Glutamatergic neuron (in vitro differentiated cells): ENCODE results near the gene TRAPPC13. TPM values are rescaled to one million over a fixed set of nuclear protein-coding genes. Genes with fewer than 3 reads are reported as not detected.
"Not testable (repeated sequence)": the region's sequence is repeated elsewhere in the genome, so short reads cannot be mapped to it uniquely, and the experiment has no call there.

ENCODE experiments used
- DNase-seq: peaks from one replicate; pipeline ENCODE4 v3.0.0; 2022
- H3K27ac Mint-ChIP-seq: one replicate; pipeline ENCODE4 v1.8.0; 2020; ENCODE audit warnings: mild to moderate bottlenecking, mixed read lengths, inconsistent platforms; ENCODE audit not compliant: unreplicated experiment
- H3K27me3 Mint-ChIP-seq: one replicate; pipeline ENCODE4 v1.8.0; 2020; ENCODE audit warnings: mild to moderate bottlenecking, moderate library complexity, mixed read lengths, inconsistent platforms; ENCODE audit not compliant: unreplicated experiment
- H3K36me3 Mint-ChIP-seq: one replicate; pipeline ENCODE4 v1.8.0; 2020; ENCODE audit warnings: mild to moderate bottlenecking, mixed read lengths, inconsistent platforms; ENCODE audit not compliant: unreplicated experiment
- H3K4me1 Mint-ChIP-seq: one replicate; pipeline ENCODE4 v1.8.0; 2020; ENCODE audit warnings: mild to moderate bottlenecking, low read depth, mixed read lengths, inconsistent platforms; ENCODE audit not compliant: unreplicated experiment
- H3K4me3 Mint-ChIP-seq: one replicate; pipeline ENCODE4 v1.8.0; 2020; ENCODE audit warnings: mild to moderate bottlenecking, mixed read lengths, inconsistent platforms; ENCODE audit not compliant: unreplicated experiment
- H3K9me3 Mint-ChIP-seq: one replicate; pipeline ENCODE4 v1.8.0; 2020; ENCODE audit warnings: mild to moderate bottlenecking, moderate library complexity, mixed read lengths, inconsistent platforms; ENCODE audit not compliant: unreplicated experiment
- total RNA-seq: library from RNA; stranded (reverse); fragmentation: NEBNext Ultra II Directional; extraction: Animal tissue kit (Norgen Biotek cat#: 25700); gene quantifications from one replicate; pipeline ENCODE4 v1.2.1, GENCODE V29; 2021; ENCODE audit not compliant: unreplicated experiment
- TF ChIP-seq, protein P1 (sequence below): fragments of 200-600 bp; sonication (generic); IDR thresholded peaks from one replicate; pipeline ENCODE4 v1.5.0; 2021; ENCODE audit not compliant: partially characterized antibody, unreplicated experiment

Gene TRAPPC13
- total RNA-seq, 1 donor from 2014 or later = 22.4 TPM

- no peaks in the 10 kb centered on the region for H3K36me3 Mint-ChIP-seq
- no peak overlapping the region for H3K4me3 Mint-ChIP-seq
- no peak overlapping the region for H3K27ac Mint-ChIP-seq
- no peaks in the 10 kb centered on the region for H3K4me1 Mint-ChIP-seq
- H3K27me3 Mint-ChIP-seq = no peaks in the 10 kb centered on the region
- no peaks in the 10 kb centered on the region for H3K9me3 Mint-ChIP-seq
- DNase-seq = no peak
- TF ChIP-seq, protein P1, sequence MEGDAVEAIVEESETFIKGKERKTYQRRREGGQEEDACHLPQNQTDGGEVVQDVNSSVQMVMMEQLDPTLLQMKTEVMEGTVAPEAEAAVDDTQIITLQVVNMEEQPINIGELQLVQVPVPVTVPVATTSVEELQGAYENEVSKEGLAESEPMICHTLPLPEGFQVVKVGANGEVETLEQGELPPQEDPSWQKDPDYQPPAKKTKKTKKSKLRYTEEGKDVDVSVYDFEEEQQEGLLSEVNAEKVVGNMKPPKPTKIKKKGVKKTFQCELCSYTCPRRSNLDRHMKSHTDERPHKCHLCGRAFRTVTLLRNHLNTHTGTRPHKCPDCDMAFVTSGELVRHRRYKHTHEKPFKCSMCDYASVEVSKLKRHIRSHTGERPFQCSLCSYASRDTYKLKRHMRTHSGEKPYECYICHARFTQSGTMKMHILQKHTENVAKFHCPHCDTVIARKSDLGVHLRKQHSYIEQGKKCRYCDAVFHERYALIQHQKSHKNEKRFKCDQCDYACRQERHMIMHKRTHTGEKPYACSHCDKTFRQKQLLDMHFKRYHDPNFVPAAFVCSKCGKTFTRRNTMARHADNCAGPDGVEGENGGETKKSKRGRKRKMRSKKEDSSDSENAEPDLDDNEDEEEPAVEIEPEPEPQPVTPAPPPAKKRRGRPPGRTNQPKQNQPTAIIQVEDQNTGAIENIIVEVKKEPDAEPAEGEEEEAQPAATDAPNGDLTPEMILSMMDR = no peak
Observed at GRCh38 chr5:65674749-65675148, 49.9 kb downstream of the TRAPPC13 start.

DNA sequence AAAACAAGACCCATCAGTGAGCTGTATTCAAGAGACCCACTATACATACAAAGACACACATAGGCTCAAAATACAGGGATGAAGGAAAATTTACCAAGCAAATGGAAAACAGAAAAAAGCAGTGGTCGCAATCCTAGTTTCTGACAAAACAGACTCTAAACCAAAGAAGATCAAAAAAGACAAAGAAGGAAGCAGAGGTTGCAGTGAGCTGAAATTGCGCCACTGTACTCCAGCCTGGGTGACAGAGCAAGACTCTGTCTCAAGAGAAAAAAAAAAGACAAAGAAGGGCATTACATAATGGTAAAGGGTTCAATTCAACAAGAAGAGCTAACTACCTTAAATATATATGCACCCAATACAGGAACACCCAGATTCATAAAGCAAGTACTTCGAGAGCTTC lies 51.2 kb downstream of the TRAPPC13 start:
- not testable (repeated sequence) for H3K27me3 Mint-ChIP-seq, H3K36me3 Mint-ChIP-seq

DNA sequence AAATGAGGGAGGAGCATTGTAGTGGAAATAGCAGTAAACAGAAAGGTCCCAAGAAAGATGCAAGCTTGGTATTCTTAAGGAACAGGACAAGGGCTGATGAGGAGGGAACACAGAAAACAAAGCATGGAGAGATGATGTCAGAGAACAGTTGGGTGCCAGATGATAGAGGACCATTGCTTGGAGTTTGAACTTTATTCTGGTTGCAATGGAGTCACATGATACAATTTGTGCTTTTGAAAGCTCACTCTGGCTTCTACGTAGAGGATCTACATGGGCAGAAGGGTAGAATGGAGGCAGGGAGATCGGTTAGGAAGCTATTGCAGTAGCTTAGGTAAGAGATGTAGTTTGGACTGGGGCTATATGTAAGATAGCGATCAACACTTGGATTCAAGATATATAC lies 57.3 kb downstream of the TRAPPC13 start:
- TF ChIP-seq, protein P1 = no peak
- peaks cover 2% of the 10 kb centered on the region for H3K27me3 Mint-ChIP-seq
- H3K27ac Mint-ChIP-seq = no peak overlapping the region
- DNase-seq = no peak
- H3K4me1 Mint-ChIP-seq = no peaks in the 10 kb centered on the region
- peaks cover 2% of the 10 kb centered on the region for H3K9me3 Mint-ChIP-seq
- peaks cover 4% of the 10 kb centered on the region for H3K36me3 Mint-ChIP-seq
- H3K4me3 Mint-ChIP-seq = no peak overlapping the region

More for the DNA sequence above, 51.2 kb downstream of the TRAPPC13 start:
- not testable (repeated sequence) for H3K9me3 Mint-ChIP-seq, H3K27ac Mint-ChIP-seq, DNase-seq, H3K4me1 Mint-ChIP-seq, H3K4me3 Mint-ChIP-seq

- DNase-seq = no peak
- Mint-ChIP-seq H3K36me3 (no peaks in the 10 kb centered on the region), H3K4me1 (no peaks in the 10 kb centered on the region), H3K27ac (no peak overlapping the region), H3K4me3 (no peak overlapping the region), H3K9me3 (no peaks in the 10 kb centered on the region), H3K27me3 (no peaks in the 10 kb centered on the region)
- TF ChIP-seq, protein P1 = no peak
Observed at GRCh38 chr5:65693121-65693520, 68.3 kb downstream of the TRAPPC13 start.

DNA sequence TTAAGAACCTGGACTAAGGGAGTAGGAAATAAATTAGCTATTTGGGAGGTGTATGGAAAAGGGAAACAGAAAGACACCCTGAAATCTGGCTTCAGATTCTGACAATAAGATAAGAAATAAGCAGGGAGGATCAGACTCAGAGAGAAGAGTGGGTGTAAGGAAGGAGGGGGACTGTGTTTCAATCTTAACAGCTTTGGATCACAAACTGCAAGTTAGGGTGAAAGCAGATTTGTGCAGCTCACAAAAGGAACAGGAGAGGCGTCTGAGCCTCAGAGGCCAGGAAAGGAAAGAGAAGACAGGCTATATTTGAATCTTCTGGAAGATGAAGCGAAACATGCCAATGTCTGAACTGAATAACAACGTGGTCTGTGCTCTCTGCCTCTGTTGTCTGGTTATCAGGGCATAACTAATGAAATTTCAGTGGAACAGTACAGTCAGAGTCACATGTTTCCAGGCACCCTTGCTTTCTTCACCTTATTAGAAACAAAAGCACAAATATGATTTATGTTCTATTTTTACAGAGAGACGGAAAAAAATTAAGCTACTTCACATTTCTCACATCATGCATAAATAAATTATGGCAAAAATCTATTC lies 70.4 kb downstream of the TRAPPC13 start:
- Mint-ChIP-seq H3K27me3 (no peaks in the 10 kb centered on the region), H3K4me1 (no peaks in the 10 kb centered on the region), H3K9me3 (no peaks in the 10 kb centered on the region), H3K4me3 (no peak overlapping the region), H3K36me3 (no peaks in the 10 kb centered on the region), H3K27ac (no peak overlapping the region)
- DNase-seq = no peak
- TF ChIP-seq, protein P1 = no peak
